Upper lobe of left lung (tissue), 4 donors: ENCODE data around the gene PCGF3.
A peak's percentile ranks its signal among the peaks of the same experiment; 100 is the strongest.

ENCODE experiments used
- EP300 ChIP-seq, 4 donors: sonication (generic); formaldehyde crosslinking; IDR thresholded peaks; one replicate each; pipeline ENCODE4 v1.5.1; 2017; ENCODE audit warnings: antibody characterized with exemption in 4 of 4, control low read depth in 2 of 4
- POLR2AphosphoS5 ChIP-seq, 2 donors: sonication (generic); formaldehyde crosslinking; IDR thresholded peaks; one replicate each; pipeline ENCODE4 v1.5.1; 2017; ENCODE audit warnings: antibody characterized with exemption in 2 of 2

- TF ChIP-seq POLR2AphosphoS5 (IDR thresholded peaks at IDR 0.05) (peak; percentile 96 to 98), EP300 (IDR thresholded peaks at IDR 0.05) (peak in 1 of 4 donors; percentile 36)
These were observed 76.0 kb downstream of the PCGF3 start for GRCh38 chr4:781493-782216.
